HG03558 (cell line): ENCODE data around the gene CLPTM1L.

Experiments used
- ATAC-seq: cut with Tn5 transposase; IDR thresholded peaks from one replicate; pipeline ENCODE4 v1.9.1; 2021; ENCODE audit warnings: moderate number of reproducible peaks; ENCODE audit not compliant: unreplicated experiment; ENCODE audit errors: extremely low read depth

CLPTM1L gene

GRCh38 chr5:1344975-1345838 is at the start of gene CLPTM1L:
Gene CLPTM1L (minus strand): TSS chr5:1345099. CDS start chr5:1344841, 258 bp downstream.
- ATAC-seq, result peak; percentile 59

- ATAC-seq, result no peak
These were observed 48.9 kb upstream of the CLPTM1L start for GRCh38 chr5:1393571-1394501.

GRCh38 chr5:1392801-1393565 is 48.1 kb upstream of the CLPTM1L start:
- no peak for ATAC-seq

GRCh38 chr5:1392261-1392660 is 47.4 kb upstream of the CLPTM1L start:
- no peak for ATAC-seq

- no peak for ATAC-seq
These were observed 46.8 kb upstream of the CLPTM1L start for GRCh38 chr5:1391691-1392090.

GRCh38 chr5:1390861-1391600 is 46.1 kb upstream of the CLPTM1L start:
- no peak for ATAC-seq

- ATAC-seq, result no peak
These were observed 45.4 kb upstream of the CLPTM1L start for GRCh38 chr5:1390333-1390732.

GRCh38 chr5:1388383-1388967 is 43.6 kb upstream of the CLPTM1L start:
- no peak for ATAC-seq

GRCh38 chr5:1387876-1388275 is 43.0 kb upstream of the CLPTM1L start:
- ATAC-seq, result no peak

- no peak for ATAC-seq
These were observed 42.3 kb upstream of the CLPTM1L start for GRCh38 chr5:1387059-1387755.

GRCh38 chr5:1386274-1386717 is 41.4 kb upstream of the CLPTM1L start:
- ATAC-seq, result peak; percentile 26

GRCh38 chr5:1385395-1386273 is 40.7 kb upstream of the CLPTM1L start:
- peak; percentile 42 for ATAC-seq

- no peak for ATAC-seq
These were observed 39.6 kb upstream of the CLPTM1L start for GRCh38 chr5:1384521-1384920.

- no peak for ATAC-seq
These were observed 39.0 kb upstream of the CLPTM1L start for GRCh38 chr5:1383886-1384401.

GRCh38 chr5:1383344-1383743 is 38.4 kb upstream of the CLPTM1L start:
- ATAC-seq, result no peak

- no peak for ATAC-seq
These were observed 37.4 kb upstream of the CLPTM1L start for GRCh38 chr5:1382248-1382700.
